ENCODE results near the gene SGMS1. TPM values are rescaled to one million over a fixed set of nuclear protein-coding genes. Genes with fewer than 3 reads are reported as not detected.

The SGMS1 gene
- total RNA-seq, 2 donors from 2014 or later, result 67.0 to 68.2 TPM

- H3K27ac ChIP-seq, result no peak overlapping the region
- no peaks in the 10 kb centered on the region for H3K4me1 ChIP-seq (replicated peaks)
- no peak for TF ChIP-seq POLR2AphosphoS5 (IDR thresholded peaks at IDR 0.05)
- no peak for TF ChIP-seq POLR2A (IDR thresholded peaks at IDR 0.05)
- no peak for TF ChIP-seq CTCF (IDR thresholded peaks at IDR 0.05)
- no peaks in the 10 kb centered on the region for H3K36me3 ChIP-seq
- no peak for DNase-seq (ENCODE audit: low spot score)
- no peak overlapping the region for H3K4me3 ChIP-seq
- H3K27me3 ChIP-seq (replicated peaks; ENCODE audit: insufficient read depth), result no peaks in the 10 kb centered on the region
- intact Hi-C loops (cut with DNase I), result no loop called here
- no peaks in the 10 kb centered on the region for H3K9me3 ChIP-seq
- 93% methylated on average over 10 of the region's 10 CpGs for WGBS
Observed at GRCh38 chr10:50314169-50315071, 309.3 kb downstream of the SGMS1 start.

DNA sequence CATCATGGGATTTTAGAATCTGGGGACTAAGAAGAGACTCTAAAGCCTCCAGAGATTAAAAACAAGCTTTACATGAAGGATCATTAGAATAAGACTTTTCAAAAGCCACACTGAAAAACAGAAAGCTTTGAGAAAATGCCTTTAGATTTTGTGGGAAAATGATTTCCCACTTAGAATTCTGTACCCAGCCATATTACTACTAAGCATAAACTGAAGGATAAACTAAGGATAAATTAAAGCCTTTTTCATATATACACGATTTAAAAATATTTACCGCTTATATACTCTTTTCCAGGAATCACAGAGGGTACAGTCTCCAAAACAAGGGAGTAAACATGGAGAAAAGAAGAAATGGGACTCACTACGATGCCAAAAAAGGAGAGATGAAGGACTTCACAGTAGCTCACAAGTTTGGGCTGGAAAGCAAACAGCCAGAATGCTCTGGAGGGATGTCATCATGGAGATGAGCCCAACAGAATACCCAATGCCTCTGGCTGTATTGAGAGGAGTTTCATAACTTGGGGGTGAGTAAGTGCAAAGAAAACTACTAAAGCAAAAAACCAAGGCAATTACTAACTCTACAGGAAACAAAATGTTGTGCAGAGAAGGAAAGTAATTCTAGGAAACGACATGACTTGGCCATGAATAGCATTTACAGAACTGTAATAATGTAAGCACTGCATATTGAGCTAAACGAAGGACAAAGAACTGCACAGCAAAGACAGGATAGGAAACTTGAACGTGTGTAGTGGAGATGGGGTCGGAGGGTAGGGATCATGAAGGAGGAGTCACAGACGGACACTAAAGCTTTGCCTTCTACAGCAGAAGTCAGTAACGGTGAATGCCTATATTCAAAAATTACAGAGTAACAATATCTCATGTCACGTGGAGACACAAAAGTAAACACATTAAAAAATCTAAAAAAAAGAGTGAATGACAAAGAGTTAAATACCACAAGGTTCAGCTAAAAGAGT lies 311.0 kb downstream of the SGMS1 start:
- H3K27ac ChIP-seq, result no peak overlapping the region
- intact Hi-C loops (cut with DNase I), result no loop called here
- 85% methylated on average over 10 of the region's 10 CpGs for WGBS
- no peak for DNase-seq (ENCODE audit: low spot score)
- no peaks in the 10 kb centered on the region for H3K27me3 ChIP-seq (replicated peaks; ENCODE audit: insufficient read depth)
- no peak for TF ChIP-seq CTCF (IDR thresholded peaks at IDR 0.05)
- no peak for TF ChIP-seq POLR2A (IDR thresholded peaks at IDR 0.05)
- no peak for TF ChIP-seq POLR2AphosphoS5 (IDR thresholded peaks at IDR 0.05)
- H3K4me3 ChIP-seq, result no peak overlapping the region
- no peaks in the 10 kb centered on the region for H3K9me3 ChIP-seq
- no peaks in the 10 kb centered on the region for H3K4me1 ChIP-seq (replicated peaks)
- no peaks in the 10 kb centered on the region for H3K36me3 ChIP-seq

- DNase-seq (ENCODE audit: low spot score), result no peak
- Histone ChIP-seq H3K4me3 (no peak overlapping the region), H3K9me3 (no peaks in the 10 kb centered on the region), H3K27me3 (replicated peaks; ENCODE audit: insufficient read depth) (no peaks in the 10 kb centered on the region), H3K4me1 (replicated peaks) (no peaks in the 10 kb centered on the region), H3K27ac (no peak overlapping the region), H3K36me3 (no peaks in the 10 kb centered on the region)
- TF ChIP-seq POLR2AphosphoS5 (IDR thresholded peaks at IDR 0.05), result no peak
- TF ChIP-seq POLR2A (IDR thresholded peaks at IDR 0.05), result no peak
- no peak for TF ChIP-seq CTCF (IDR thresholded peaks at IDR 0.05)
- intact Hi-C loops (cut with DNase I), result no loop called here
- 81% methylated on average over 4 of the region's 4 CpGs for WGBS
Observed at GRCh38 chr10:50310560-50311174, 313.1 kb downstream of the SGMS1 start.

GRCh38 chr10:50309342-50309741 lies 314.4 kb downstream of the SGMS1 start:
- Histone ChIP-seq H3K4me1 (replicated peaks) (no peaks in the 10 kb centered on the region), H3K4me3 (no peak overlapping the region), H3K27me3 (replicated peaks; ENCODE audit: insufficient read depth) (no peaks in the 10 kb centered on the region), H3K36me3 (no peaks in the 10 kb centered on the region), H3K27ac (no peak overlapping the region), H3K9me3 (no peaks in the 10 kb centered on the region)
- no peak for DNase-seq (ENCODE audit: low spot score)
- TF ChIP-seq POLR2A (IDR thresholded peaks at IDR 0.05), result no peak
- no peak for TF ChIP-seq POLR2AphosphoS5 (IDR thresholded peaks at IDR 0.05)
- TF ChIP-seq CTCF (IDR thresholded peaks at IDR 0.05), result no peak
- WGBS, result 87% methylated on average over 4 of the region's 4 CpGs
- intact Hi-C loops (cut with DNase I), result no loop called here

Measured in prostate gland (tissue), 2 donors.